ENCODE measurements around the gene PDE7B. TPM values are rescaled to one million over a fixed set of nuclear protein-coding genes. Genes with fewer than 3 reads are reported as not detected.

PDE7B gene
- total and polyA plus RNA-seq, 2 of the 13 experiments (the other 11 are each of a cell fraction or from before 2014, with no cell fraction given), result not detected

DNA sequence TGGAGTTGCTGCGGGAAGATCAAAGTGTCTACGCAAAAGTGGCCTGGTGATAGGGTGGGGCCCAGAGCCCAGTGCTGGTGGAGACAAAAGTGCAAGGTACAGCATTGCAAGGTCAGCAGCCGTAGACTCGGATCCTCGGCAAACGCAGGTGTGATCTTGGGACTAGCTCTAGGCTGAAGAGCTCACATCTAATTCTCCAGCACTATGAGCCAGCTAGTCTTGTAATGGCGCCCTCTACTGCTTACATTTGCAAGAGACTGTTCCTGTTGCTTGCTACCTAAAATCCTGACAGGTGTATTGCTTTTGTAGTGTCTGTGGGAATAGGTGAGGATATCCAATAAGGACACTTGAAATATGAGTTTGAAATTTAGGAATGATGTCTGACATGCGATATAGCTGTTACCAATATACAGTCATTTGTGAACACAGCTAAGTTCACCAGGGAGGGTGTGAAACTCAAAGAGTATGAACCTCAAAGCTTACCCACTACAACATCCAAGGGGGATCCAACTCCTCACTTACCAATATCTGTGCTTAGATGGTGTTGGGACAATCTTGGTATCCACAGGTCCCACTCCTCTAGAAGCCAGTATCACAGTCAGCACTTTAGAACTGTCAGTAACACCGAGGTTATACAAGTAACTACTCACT is 58.4 kb downstream of the PDE7B start (continued):
- TF ChIP-seq, protein P1, sequence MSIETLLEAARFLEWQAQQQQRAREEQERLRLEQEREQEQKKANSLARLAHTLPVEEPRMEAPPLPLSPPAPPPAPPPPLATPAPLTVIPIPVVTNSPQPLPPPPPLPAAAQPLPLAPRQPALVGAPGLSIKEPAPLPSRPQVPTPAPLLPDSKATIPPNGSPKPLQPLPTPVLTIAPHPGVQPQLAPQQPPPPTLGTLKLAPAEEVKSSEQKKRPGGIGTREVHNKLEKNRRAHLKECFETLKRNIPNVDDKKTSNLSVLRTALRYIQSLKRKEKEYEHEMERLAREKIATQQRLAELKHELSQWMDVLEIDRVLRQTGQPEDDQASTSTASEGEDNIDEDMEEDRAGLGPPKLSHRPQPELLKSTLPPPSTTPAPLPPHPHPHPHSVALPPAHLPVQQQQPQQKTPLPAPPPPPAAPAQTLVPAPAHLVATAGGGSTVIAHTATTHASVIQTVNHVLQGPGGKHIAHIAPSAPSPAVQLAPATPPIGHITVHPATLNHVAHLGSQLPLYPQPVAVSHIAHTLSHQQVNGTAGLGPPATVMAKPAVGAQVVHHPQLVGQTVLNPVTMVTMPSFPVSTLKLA (IDR thresholded peaks at IDR 0.05), result no peak
- TF ChIP-seq ZSCAN25 (CRISPR knock-in tag; IDR thresholded peaks at IDR 0.05) (no peak), ZNF766 (CRISPR knock-in tag; IDR thresholded peaks at IDR 0.05; ENCODE audit: borderline replicate concordance) (no peak), TSC22D2 (CRISPR knock-in tag; IDR thresholded peaks at IDR 0.05; ENCODE audit: borderline replicate concordance) (no peak), CEBPB (IDR thresholded peaks at IDR 0.05; ENCODE audit: borderline replicate concordance, low read depth, low read length) (no peak), FOXP1 (IDR thresholded peaks at IDR 0.05) (no peak), FOXP1 (CRISPR knock-in tag; IDR thresholded peaks at IDR 0.05) (no peak), JDP2 (CRISPR knock-in tag; IDR thresholded peaks at IDR 0.05; ENCODE audit: borderline replicate concordance) (no peak), REPIN1 (CRISPR knock-in tag; IDR thresholded peaks at IDR 0.05; ENCODE audit: borderline replicate concordance, low read depth) (no peak)
- TF ChIP-seq, protein P2, sequence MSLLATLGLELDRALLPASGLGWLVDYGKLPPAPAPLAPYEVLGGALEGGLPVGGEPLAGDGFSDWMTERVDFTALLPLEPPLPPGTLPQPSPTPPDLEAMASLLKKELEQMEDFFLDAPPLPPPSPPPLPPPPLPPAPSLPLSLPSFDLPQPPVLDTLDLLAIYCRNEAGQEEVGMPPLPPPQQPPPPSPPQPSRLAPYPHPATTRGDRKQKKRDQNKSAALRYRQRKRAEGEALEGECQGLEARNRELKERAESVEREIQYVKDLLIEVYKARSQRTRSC (CRISPR knock-in tag; IDR thresholded peaks at IDR 0.05; ENCODE audit: low read depth), result no peak
- TF ChIP-seq, protein P3, sequence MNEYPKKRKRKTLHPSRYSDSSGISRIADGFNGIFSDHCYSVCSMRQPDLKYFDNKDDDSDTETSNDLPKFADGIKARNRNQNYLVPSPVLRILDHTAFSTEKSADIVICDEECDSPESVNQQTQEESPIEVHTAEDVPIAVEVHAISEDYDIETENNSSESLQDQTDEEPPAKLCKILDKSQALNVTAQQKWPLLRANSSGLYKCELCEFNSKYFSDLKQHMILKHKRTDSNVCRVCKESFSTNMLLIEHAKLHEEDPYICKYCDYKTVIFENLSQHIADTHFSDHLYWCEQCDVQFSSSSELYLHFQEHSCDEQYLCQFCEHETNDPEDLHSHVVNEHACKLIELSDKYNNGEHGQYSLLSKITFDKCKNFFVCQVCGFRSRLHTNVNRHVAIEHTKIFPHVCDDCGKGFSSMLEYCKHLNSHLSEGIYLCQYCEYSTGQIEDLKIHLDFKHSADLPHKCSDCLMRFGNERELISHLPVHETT (CRISPR knock-in tag; conservative IDR thresholded peaks at IDR 0.05), result no peak
